Stimulated activated CD8-positive, alpha-beta memory T cell treated with anti-CD3 and anti-CD28 coated beads, Interleukin-12 subunit alpha, Interleukin-12 subunit beta, amount 100 ng/mL, for 24 hours (primary cell): ENCODE data around the gene PLXNA2.

Experiments
- DNase-seq: peaks from one replicate; pipeline ENCODE4 v3.0.0-alpha.2; 2020; ENCODE audit errors: extremely low read depth

Gene PLXNA2

DNA sequence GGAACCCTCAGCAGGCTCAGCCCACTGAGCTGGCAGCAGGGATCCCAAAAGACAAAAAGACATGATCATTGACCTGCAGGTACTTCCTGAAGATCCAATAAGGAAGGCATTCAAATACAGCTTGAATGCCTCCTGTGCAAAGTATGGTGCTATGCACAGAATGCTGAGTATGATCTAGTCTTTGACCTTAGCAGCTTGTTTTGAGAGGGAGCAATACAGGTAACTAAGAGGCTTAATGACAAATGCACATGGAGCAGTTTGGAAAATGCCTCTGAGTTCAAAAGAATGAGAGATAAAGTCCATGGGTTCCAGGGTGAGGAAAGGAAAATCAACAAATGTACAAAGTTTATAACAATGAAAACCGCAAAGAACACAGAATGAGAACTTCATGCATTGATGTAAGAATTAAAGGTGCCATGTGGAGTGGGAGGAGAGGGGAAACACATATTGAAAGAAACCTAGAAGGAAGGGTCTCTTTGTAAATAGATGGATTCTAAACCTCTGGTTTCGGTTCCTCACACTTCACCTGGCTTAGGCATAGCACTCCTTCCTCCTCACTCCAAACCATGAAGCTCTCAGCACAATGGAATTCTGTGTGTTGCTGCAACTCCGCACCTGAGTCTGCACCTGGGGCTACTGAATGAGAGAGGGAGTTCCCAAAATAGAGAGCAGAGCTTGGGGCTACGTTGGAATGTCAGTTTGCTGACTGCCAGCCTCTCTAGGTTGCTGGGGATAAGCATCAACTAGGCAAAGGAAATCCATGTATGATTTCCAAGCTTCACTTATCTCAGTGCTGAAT lies 77.6 kb downstream of the PLXNA2 start:
- DNase-seq, result no peak

DNA sequence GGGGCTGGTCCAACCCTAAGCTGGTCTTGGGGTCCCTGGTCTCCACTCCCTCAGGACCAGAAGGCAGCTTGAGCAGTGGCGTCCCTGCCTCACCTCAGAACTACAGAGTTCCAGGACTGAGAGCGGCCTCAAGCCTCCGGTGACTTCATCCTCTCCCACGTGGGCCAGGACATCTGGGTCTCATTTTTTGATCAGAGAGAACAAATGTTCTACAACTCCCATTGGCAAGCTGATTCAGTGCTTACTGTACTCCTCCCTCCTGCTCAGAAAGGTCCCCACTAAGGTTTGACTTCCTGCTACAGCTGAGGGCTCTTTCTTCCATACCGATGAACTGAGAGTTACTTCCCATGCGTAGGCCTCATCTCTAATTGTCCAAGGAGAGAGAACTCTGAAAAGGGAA lies 78.5 kb downstream of the PLXNA2 start:
- no peak for DNase-seq

DNA sequence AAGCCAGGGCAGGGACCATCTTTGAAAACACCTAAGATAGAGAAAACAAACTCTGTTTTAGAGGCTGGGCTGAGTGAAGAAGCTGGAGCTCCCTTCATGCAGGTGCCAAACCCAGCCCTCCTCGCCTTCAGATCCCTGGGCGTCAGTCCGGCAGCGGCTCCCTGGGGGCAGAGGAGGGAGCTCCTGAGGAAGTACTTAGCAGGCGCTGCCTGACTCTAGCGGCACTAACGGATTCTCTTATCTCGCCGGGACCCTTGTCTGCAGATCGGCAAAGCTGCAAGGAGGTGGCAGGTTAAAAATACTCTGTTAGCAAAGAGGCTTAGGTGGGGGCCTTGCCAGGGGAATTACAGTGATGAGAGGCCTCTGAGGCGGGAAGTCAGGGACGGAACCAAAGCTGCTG lies 79.6 kb downstream of the PLXNA2 start:
- no peak for DNase-seq

DNA sequence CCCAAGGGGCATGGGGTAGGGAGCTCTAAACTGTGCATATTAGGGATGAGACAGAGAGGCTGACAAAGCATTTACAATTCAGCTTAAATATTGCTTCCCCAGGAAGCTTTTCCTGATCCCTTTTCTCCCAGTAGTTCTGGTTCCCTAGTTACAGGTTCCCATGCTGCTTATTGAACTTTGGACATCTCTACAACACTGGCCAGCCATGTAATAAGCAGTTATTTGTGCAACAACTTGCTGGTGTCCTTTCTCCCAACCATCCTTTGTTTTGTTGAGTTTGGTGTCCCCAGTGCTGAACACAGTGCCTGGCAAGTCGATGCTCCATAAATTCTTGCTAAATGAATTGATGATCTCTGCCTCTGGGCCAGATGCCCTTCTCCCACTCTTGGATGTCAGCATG lies 80.6 kb downstream of the PLXNA2 start:
- no peak for DNase-seq

DNA sequence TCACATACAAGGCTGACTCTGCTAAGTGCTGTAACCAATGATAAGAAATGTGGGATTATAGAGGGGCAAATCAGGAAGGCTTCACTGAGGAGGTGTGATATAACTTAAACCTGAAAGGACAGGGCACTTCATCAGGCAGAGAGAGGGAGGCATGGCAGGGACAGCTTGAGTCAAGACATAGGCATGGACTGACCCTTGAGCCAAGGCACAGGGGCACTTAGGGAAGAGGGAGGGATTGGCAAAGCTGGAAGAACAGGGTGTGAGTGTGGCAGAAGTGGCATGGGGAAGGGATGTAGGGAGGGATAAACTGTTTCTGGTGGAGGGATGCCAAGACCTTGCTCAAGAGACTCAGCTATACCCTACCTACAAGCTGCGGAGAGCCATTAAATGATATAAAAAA lies 81.3 kb downstream of the PLXNA2 start:
- DNase-seq, result no peak

DNA sequence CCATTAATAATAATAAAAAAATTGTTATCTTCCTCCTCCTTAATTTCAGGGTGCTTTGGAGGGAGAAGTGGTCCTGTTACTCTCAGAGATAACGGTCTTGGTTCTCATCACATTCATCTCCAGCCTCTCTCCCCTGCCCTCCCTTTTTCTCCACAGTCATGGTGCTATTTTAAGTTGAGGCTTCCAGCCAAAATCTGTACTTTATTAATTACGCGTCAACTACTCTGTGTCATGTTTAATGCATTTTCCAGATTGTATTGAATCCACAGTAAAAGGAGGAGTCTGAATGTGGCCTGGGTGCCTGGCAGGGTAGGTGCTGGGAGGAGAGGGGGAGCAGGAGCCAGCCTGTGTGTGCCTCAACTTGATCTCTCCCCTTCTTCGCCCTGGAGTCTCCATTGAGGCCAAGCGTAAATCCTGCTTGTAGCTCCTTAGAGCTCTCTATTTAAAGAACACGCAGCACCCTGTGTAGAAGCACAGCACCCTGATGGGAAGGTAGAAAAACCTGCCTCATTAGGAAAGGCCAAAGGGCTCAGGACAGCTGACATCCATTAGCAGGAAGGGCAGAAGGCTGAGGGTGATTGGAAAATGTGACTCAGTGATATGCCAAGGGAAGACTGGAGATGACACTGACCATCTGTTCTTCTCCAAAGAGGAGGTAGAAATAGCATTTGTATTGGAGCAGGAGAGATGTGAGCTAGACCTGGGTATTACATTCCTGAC lies 82.4 kb downstream of the PLXNA2 start:
- DNase-seq, result no peak

DNA sequence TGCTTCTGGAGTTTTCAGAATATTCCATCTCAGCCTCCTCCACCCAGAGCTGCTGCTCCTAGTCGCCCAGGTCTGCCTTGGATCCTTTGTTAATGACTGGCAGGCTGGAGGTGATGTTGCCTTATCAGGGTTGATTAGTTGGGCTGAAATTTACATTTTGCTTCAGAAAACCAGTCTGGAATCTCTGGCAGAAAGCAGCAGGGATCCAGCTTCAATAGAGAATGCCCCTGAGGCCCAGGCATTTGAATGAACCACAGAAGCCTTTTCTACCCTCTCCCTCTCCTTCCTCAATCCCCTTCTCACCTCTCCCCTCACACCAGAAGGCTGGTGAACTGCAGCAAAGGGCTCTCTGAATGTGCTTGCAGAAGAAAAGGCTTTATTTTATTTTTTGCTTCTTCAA lies 83.2 kb downstream of the PLXNA2 start:
- DNase-seq, result no peak

DNA sequence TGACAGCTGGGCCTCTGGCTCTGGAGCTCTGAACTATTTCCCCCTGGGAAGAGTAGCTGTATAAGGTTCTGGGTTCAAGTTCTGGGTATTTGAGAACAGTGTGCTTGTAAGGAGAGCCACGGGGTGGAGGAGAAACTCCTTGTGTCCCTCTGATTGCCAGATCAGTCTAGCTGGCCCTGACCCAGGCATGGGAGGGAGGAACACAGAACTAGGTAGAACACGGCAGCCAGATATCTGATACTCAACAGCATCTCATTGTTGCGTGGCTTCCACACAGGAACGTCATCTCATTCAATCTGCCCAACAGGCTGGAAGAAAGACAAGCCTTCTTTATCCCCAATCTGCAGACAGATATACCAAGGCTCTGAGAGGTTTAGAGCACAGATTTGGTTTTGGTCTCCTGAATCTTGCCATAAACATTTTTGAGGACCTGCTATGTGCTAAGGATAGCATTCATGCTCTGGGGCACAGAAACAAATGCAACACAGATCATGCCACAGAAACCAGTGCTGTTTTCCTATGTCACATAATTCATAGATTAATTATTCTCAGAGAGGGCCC lies 83.8 kb downstream of the PLXNA2 start:
- DNase-seq, result no peak

DNA sequence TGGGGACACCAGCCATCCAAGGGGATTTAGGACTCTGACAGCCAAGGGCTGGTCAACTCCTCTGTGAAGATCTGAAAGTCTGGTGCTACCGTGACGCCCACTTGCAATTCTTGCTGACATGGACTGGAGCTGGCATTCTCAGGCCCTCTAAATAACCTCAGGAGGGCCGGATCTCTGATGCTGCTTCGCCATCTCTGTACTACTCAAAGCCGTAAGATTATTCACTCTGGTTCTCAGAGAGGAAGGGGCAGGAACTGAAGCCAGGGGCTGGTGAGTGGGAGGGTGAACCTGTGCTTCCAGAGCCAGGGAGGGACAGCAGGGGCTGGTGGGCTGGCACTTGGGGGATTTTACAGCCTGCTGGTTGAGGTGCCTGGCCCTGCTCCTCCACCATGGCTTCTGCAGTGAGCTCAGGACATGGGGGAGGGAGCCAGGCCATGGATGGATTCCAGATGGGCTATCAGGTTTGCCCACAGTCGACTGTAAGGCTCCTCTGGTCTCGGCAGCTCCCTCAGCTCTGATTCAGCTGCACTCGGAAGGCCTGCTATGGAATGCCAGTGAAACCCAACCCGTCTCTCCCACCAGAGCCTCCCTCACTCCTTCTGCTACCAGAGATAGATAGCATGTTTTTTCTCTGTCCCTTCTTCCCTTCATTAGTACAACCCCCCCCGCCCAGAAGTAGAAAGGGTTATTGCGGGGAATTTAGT lies 84.5 kb downstream of the PLXNA2 start:
- no peak for DNase-seq

DNA sequence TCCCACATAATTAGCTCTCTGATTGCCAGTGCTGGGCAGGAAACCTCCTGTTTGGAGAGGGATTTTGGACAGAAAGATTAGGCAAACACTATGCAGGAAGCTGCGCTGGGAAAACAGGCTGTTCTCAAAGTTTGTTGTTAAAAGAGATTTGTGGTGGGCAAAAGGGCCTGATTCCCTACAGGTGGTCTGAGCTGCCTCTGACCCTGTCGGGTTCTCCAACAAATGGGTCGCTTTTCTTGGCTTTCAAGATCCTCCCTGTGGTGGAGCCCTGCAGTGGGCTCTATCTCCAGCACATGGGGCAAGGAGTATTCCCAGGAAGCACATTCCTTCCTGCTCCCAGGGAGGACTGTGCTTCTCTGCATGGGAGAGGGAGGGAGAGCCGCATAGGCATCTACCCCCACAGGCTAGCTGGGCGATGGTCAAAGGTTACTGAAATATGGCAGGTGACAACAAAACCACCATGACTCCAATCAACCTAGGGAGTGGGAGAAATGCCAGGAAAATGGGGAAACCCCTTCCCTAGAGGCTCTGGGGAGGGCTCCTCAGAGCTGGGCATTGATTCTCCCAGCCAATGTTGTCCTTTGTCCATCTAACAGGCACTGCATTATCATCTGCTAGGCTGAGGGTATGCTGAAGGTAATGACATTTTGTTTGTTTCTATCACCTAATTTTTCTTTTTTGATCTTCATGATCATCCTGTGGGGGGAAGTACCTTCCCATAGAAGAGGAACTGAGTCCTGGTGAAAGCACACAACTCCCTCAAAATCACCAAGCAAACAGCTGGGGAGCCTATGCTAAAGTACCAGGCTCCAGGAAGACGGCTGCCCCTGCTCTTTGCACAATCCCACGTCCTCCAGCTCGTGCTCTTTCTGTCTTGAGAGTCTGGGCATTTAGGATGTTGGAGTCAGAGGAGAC lies 85.3 kb downstream of the PLXNA2 start:
- DNase-seq, result no peak

DNA sequence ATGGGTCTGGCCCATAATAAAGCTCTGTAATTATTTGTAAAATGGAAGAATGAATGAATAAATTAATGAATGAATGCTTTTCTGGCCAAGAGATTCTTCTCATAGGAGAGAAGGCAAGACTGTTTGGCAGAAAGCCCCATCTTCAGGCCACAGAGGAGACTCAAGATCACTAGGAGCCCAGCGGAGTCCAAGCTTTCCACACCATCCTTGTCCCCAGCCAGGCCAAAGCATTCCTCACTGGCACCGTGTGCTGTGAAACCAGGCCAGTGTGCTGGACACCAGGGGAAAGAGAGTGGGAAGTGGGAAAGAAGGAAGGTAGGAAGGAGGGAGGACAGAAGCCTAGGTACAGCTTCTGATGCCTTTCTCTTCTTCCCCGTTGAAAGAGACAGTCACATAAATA lies 86.4 kb downstream of the PLXNA2 start:
- DNase-seq, result no peak

DNA sequence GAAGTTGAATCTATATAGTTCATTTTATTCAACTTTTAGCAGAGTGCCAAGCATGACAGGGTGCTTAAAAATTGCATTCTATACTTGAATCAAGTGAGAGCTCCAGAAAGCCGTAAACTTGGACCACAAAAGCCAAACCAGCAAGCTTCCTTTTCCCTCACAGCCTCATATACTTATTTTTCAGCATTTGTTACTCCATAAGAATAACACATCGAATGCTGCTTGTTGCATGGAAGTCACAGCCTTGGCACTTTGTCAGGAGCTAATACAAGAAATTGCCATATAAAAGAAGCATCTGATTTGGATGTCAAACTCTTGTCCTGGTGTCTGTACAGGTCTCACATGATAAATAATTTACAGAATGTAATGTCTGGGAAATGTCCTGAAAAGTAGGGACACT lies 87.4 kb downstream of the PLXNA2 start:
- no peak for DNase-seq

DNA sequence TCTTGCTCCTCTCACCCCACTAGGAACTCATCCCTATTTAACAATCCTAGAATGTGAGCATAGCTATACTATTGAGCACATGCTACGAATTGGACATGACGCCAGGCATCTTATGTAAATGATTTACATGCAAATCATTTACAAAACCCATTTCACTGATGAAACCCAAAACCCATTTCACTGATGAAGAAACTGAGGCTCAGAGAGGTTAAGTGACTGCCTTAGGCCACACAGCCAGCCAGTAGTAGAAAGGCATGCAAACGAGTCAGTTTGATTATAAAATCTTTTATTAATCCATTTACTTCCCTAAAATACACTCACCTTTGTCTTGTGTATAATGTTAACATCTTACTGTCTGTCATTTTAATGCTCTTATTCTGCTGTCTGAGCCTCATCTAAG lies 87.9 kb downstream of the PLXNA2 start:
- DNase-seq, result no peak

DNA sequence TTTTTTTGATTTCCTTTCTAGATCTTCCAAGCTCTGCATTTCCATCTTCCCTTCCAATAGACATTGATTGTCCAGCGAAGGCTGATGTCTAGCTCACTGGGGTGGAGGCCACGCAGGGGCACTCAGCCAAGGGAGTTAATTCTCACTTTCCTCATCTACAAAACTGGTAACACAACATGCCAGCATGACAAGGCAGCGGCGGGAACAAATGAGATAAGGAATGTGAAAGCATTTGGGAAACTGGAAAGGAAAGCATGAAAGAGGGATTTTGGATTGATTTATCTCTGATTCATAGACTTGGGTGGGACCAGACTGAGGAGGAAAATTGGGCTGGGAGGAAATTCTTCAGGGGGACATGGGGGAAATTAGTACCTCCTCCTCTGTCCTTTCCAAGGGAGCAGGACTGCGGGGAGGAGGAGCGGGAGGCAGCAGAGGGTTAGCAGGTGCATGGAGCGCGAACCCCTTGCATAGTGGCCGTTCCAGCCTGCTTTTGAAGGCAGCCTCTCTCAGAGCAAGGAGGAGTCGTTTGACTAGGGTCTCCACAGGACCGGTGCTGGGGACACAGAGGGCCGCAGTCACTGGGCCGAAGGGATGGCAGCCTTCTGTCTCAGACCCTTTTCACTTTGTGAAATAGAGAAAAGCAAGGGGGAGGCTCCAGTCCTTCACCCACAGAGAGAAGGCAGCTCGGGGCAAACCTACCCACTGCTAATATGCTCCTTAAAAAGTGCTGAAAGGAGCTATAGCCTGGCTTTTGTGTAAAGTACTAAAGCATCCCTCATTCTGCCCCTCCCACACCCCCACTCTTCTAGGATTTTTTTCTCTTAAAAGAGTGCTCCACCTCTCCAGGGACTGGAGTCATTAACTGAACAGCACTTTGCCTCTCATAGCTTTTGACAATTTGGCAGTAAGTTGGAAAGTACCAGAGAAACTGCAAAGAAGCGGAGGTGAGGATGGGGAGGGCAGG lies 89.2 kb downstream of the PLXNA2 start:
- DNase-seq, result no peak

DNA sequence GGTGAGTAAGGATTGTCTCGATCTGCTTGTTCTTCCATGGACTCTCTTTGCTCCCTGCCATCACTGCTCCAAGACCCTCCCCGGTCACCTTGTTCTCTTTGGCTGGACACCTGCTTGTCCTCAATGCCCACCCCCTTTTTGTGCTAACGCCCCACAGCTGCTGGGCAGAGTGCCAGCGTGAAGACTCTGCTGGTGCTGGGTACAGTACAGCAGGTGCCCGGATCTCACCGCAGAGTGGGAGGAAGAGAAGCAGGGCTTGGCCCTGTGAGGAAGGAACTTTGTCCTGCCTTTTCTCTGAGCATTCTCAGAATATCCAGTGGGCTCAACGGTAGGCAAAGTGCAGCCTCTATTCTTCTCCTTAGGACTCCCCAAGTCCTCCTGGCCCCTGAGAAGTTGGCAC lies 90.1 kb downstream of the PLXNA2 start:
- DNase-seq, result no peak

DNA sequence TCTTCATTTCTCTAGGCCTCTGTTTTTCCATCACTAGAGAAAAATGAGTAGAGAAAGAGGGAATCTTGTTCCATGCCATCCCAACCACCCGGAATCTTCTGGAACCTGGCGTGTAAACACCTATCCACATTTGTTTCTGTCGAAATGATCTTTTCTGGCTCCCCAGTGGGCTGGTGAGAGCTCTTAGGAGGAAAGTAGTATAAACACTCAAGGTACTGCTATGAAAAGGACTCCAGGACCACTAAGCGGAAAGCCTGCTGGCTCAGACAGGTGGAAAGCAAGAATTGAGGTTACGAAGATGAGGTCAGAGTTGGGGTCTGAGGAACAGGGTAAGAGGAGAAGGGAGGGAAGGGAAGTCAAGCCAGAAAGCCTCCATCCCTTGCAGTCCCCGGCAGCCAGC lies 90.8 kb downstream of the PLXNA2 start:
- DNase-seq, result no peak

DNA sequence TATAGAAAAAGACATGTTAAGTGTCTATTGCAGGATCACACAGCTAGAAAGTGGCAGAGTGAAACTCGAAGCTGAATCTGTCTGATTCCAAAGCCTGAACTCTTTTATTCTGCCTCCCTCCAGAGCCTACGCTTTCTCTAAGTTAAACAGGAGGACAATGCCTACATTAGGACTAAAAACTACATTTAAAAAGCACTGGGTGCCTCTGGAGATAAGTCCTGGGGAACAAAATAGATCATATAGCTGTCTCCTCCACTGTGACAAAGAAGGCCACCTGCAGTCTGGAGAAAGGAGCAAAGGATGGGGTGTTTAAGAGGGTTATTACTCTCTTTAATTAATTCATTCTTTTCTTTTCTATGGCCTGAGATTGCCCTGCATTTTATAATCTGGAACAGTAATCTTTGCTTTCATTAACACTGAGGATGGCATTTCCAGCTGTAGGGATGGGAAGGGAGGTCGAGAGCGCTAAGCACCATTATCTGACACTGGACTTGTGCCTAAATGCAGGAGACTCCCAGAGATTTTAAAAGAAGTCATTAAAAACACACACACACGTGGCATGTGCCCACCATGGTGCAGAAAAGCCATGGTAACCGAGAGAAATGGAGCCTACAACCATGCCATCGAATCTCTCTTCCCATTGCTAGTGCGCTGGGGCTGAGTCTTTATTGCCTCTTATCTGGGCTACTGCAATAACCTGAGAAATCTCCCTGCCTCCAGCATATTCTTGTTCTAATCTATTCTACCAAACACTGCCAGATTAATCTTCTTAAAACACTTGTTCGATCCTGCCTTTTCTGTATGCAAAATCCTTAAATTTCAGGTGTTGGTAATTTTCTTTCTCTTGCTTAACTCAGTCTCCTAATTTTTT lies 92.2 kb downstream of the PLXNA2 start:
- no peak for DNase-seq

DNA sequence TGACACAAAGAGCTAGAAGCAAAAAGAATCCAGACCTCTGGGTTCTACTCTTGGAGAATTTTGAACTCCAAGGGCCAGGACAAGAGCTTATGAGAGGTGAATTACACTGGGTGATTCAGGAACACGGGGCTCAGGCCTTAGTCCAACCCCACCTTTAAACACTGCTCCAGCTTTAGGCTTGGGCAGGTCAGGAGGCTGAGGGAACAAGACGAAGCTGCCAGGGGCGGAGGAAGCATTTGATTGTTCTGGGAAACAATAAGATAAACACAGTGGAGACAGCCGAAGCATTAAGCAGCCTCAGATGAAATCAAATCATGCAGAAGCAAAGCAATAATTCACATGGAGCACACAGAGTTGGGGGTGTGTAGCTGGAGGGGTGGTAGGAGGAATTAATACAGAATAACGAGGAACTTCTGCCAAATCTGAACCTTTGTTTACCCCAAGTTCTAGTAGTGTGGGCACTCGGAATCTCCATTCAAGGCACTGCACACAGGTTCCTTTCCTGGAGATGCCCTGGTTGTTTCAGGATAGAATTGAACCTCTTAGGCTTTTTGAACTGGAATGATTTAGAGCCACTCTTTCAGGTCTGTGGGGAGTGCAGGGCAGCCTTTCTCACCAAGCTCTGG lies 93.2 kb downstream of the PLXNA2 start:
- DNase-seq, result no peak
